ENCODE measurements around the gene ARL5B. TPM values are rescaled to one million over a fixed set of nuclear protein-coding genes. Genes with fewer than 3 reads are reported as not detected.

The ARL5B gene
- total RNA-seq = 10 to 100 TPM in 3 of 4 donors, 1 to 10 TPM in 1; 9.1 to 24.0 (median 15.2) TPM

- Histone ChIP-seq H3K27ac (peak within 1 kb of the TSS; percentile 91 to 97 (median 96)), H3K9me3 (no peaks in the 10 kb centered on the region), H3K27me3 (no peaks in the 10 kb centered on the region), H3K4me3 (peak within 1 kb of the TSS; percentile 72 to 96 (median 88)), H3K36me3 (no peaks in the 10 kb centered on the region), H3K4me1 (peaks cover 0 to 26% (median 0%) of the 10 kb centered on the region in 4 donors)
- DNase-seq = peak; percentile 98 to 99 (median 98)
- TF ChIP-seq POLR2A (IDR thresholded peaks at IDR 0.05) = peak; percentile 70 to 88
- TF ChIP-seq CTCF (IDR thresholded peaks at IDR 0.05) = no peak
Measured at GRCh38 chr10:18659125-18659818, at the start of gene ARL5B. ARL5B (plus strand) TSS chr10:18659431; CDS start chr10:18659638, 207 bp downstream.

- H3K27ac ChIP-seq = peak overlapping the region in 3 of 4 donors; percentile 54 to 68 (median 66)
- peak in 1 of 3 donors; percentile 64 for DNase-seq
Measured at GRCh38 chr10:18610517-18610916, 48.7 kb upstream of the ARL5B start.

GRCh38 chr10:18611168-18611567 lies 48.1 kb upstream of the ARL5B start:
- Histone ChIP-seq H3K9me3 (no peaks in the 10 kb centered on the region), H3K27ac (peak overlapping the region in 3 of 4 donors; percentile 41 to 68 (median 66)), H3K4me1 (peaks cover 0 to 12% (median 0%) of the 10 kb centered on the region in 4 donors), H3K4me3 (no peak overlapping the region), H3K27me3 (no peaks in the 10 kb centered on the region), H3K36me3 (peaks cover 0 to 5% (median 0%) of the 10 kb centered on the region in 3 donors)
- DNase-seq = no peak
- TF ChIP-seq CTCF (IDR thresholded peaks at IDR 0.05) = no peak
- no peak for TF ChIP-seq POLR2A (IDR thresholded peaks at IDR 0.05)

More at GRCh38 chr10:18610517-18610916, 48.7 kb upstream of the ARL5B start:
- H3K27me3 ChIP-seq = no peaks in the 10 kb centered on the region
- no peaks in the 10 kb centered on the region for H3K36me3 ChIP-seq
- H3K4me1 ChIP-seq = peaks cover 0 to 12% (median 0%) of the 10 kb centered on the region in 4 donors
- H3K4me3 ChIP-seq = no peak overlapping the region
- no peaks in the 10 kb centered on the region for H3K9me3 ChIP-seq
- TF ChIP-seq CTCF (IDR thresholded peaks at IDR 0.05) (no peak), POLR2A (IDR thresholded peaks at IDR 0.05) (no peak)

GRCh38 chr10:18615618-18616017 lies 43.6 kb upstream of the ARL5B start:
- Histone ChIP-seq H3K27ac (no peak overlapping the region), H3K4me1 (peaks cover 0 to 5% (median 0%) of the 10 kb centered on the region in 4 donors), H3K9me3 (no peaks in the 10 kb centered on the region), H3K27me3 (no peaks in the 10 kb centered on the region), H3K4me3 (no peak overlapping the region), H3K36me3 (peaks cover 0 to 5% (median 0%) of the 10 kb centered on the region in 3 donors)
- DNase-seq = no peak
- no peak for TF ChIP-seq CTCF (IDR thresholded peaks at IDR 0.05)
- no peak for TF ChIP-seq POLR2A (IDR thresholded peaks at IDR 0.05)

- Histone ChIP-seq H3K4me3 (no peak overlapping the region), H3K4me1 (no peaks in the 10 kb centered on the region), H3K9me3 (no peaks in the 10 kb centered on the region), H3K27ac (no peak overlapping the region), H3K36me3 (peaks cover 0 to 5% (median 0%) of the 10 kb centered on the region in 3 donors), H3K27me3 (no peaks in the 10 kb centered on the region)
- no peak for DNase-seq
- TF ChIP-seq CTCF (IDR thresholded peaks at IDR 0.05) = peak in 1 of 6 experiments; percentile 24
- TF ChIP-seq POLR2A (IDR thresholded peaks at IDR 0.05) = no peak
Measured at GRCh38 chr10:18616337-18616736, 42.9 kb upstream of the ARL5B start.

Data from Peyer's patch (tissue), 4 donors.